Activated CD4-positive, alpha-beta T cell treated with anti-CD3 and anti-CD28 coated beads for 48 hours (primary cell): ENCODE data around the gene BIN1.

Experiments used
- DNase-seq: peaks from one replicate; pipeline ENCODE4 v3.0.0-alpha.2; 2020

The BIN1 gene

GRCh38 chr2:127071901-127072328, 35.0 kb downstream of the BIN1 start:
- no peak for DNase-seq

GRCh38 chr2:127070221-127070620, 36.7 kb downstream of the BIN1 start:
- DNase-seq: no peak

GRCh38 chr2:127069536-127069935, 37.4 kb downstream of the BIN1 start:
- DNase-seq: no peak

GRCh38 chr2:127069003-127069402, 38.0 kb downstream of the BIN1 start:
- DNase-seq: no peak

GRCh38 chr2:127068351-127068741, 38.6 kb downstream of the BIN1 start:
- no peak for DNase-seq

GRCh38 chr2:127067620-127068350, 39.2 kb downstream of the BIN1 start:
- DNase-seq: peak; percentile 84

GRCh38 chr2:127066942-127067341, 40.0 kb downstream of the BIN1 start:
- DNase-seq: no peak

GRCh38 chr2:127065940-127066318, 41.0 kb downstream of the BIN1 start:
- no peak for DNase-seq

GRCh38 chr2:127065299-127065939, 41.5 kb downstream of the BIN1 start:
- DNase-seq: no peak

GRCh38 chr2:127064642-127065250, 42.2 kb downstream of the BIN1 start:
- peak; percentile 87 for DNase-seq

GRCh38 chr2:127063701-127064590, 43.0 kb downstream of the BIN1 start:
- no peak for DNase-seq

- no peak for DNase-seq
Measured at GRCh38 chr2:127061375-127062273, 45.3 kb downstream of the BIN1 start.

GRCh38 chr2:127060264-127060945, 46.5 kb downstream of the BIN1 start:
- no peak for DNase-seq

- no peak for DNase-seq
Measured at GRCh38 chr2:127059559-127059958, 47.4 kb downstream of the BIN1 start.

GRCh38 chr2:127058954-127059252, 48.1 kb downstream of the BIN1 start:
- no peak for DNase-seq

GRCh38 chr2:127058246-127058953, 48.6 kb downstream of the BIN1 start:
- no peak for DNase-seq

GRCh38 chr2:127057371-127058245, 49.3 kb downstream of the BIN1 start:
- DNase-seq: no peak

- DNase-seq: no peak
Measured at GRCh38 chr2:127056631-127057370, 50.2 kb downstream of the BIN1 start.

- DNase-seq: no peak
Measured at GRCh38 chr2:127056086-127056485, 50.9 kb downstream of the BIN1 start.

GRCh38 chr2:127055786-127056076, 51.2 kb downstream of the BIN1 start:
- DNase-seq: no peak
